Stomach (tissue), 9 donors: ENCODE data around the gene TIA1. TPM values are rescaled to one million over a fixed set of nuclear protein-coding genes. Genes with fewer than 3 reads are reported as not detected.

Experiments used
- DNase-seq, 2 donors: peaks; one replicate each; pipeline versions ENCODE4 v3.0.0 to v3.0.0-alpha.2; 2013 to 2019
- H3K27ac ChIP-seq, 5 donors: fragments of 200-600 bp in 4 of 5; sonication (generic) in 4 of 5; one replicate each; pipeline ENCODE4 v1.5.1; 2013 to 2019; ENCODE audit warnings: mild to moderate bottlenecking in 1 of 5, moderate library complexity in 1 of 5
- H3K27me3 ChIP-seq, 3 donors: fragments of 200-600 bp; sonication (generic); one replicate each; pipeline ENCODE4 v1.5.1; 2017 to 2019; ENCODE audit warnings: mixed run types in 1 of 3
- H3K36me3 ChIP-seq, 4 donors: fragments of 200-600 bp; sonication (generic); 1 replicate in 3 of 4; 2 replicates in 1 of 4; pipeline ENCODE4 v1.5.1; 2016 to 2019
- H3K4me1 ChIP-seq, 4 donors: fragments of 200-600 bp; sonication (generic); one replicate each; pipeline ENCODE4 v1.5.1; 2016 to 2019
- H3K4me3 ChIP-seq, 4 donors: fragments of 200-600 bp; sonication (generic) in 3 of 4; one replicate each; pipeline ENCODE4 v1.5.1; 2016 to 2019; ENCODE audit warnings: mild to moderate bottlenecking in 1 of 4
- H3K9me3 ChIP-seq, 4 donors: fragments of 200-600 bp; sonication (generic); one replicate each; pipeline ENCODE4 v1.5.1; 2016 to 2019
- EP300 ChIP-seq: sonication (generic); formaldehyde crosslinking; IDR thresholded peaks from one replicate; pipeline ENCODE4 v1.6.1; 2017; ENCODE audit warnings: antibody characterized with exemption
- POLR2A ChIP-seq, 4 donors: fragments of 450-650 bp; IDR thresholded peaks; one replicate each; pipeline ENCODE4 v1.6.1; 2016; ENCODE audit warnings: antibody characterized with exemption in 4 of 4, control low read depth in 2 of 4, mild to moderate bottlenecking in 1 of 4, moderate library complexity in 1 of 4
- POLR2AphosphoS5 ChIP-seq, 3 donors: sonication (generic); formaldehyde crosslinking; IDR thresholded peaks; one replicate each; pipeline ENCODE4 v1.6.1; 2016; ENCODE audit warnings: antibody characterized with exemption in 3 of 3
- WGBS, 5 donors: extraction: QIAGEN DNeasy Blood & Tissue Kit in 3 of 5; methylation state at CpG; one replicate each; pipeline versions ENCODE4 v1.1.5 to v1.1.7; 2013 to 2018; 5-methylcytosine and 5-hydroxymethylcytosine counted together
- intact Hi-C: fragments of 100-400 bp; cut with DNase I; formaldehyde crosslinking; loops from one replicate; pipeline ENCODE4 v1.15.1; 2023; ENCODE audit warnings: low total_unique reads
- polyA plus RNA-seq, 3 donors: library from polyadenylated mRNA; stranded (reverse); fragments of 200-250 nt; gene quantifications; one replicate each; pipeline ENCODE4 v1.2.3, GENCODE V29; 2013
- total RNA-seq, 5 donors: library from RNA; depleted of rRNA; stranded (reverse); fragments of >200 nt; gene quantifications; one replicate each; pipeline versions ENCODE4 v1.1.0 to v1.2.3, GENCODE V29; 2014 to 2016
- TF ChIP-seq, protein P1 (sequence below), 7 experiments: fragments of 450-650 bp in 4 of 7; fragments of 200-600 bp in 3 of 7; sonication (generic) in 3 of 7; IDR thresholded peaks; one replicate each; pipeline ENCODE4 v1.5.1; 2016 to 2019; ENCODE audit warnings: antibody characterized with exemption in 7 of 7, control low read depth in 2 of 7, mild to moderate bottlenecking in 1 of 7
- donor health status: healthy with polysubstance abuse.
- donor health status: Bipolar disorder and iron deficiency.
- donor health status: healthy.

TIA1 gene
- total and polyA plus RNA-seq, 8 donors: 7.0 to 261 (median 113) TPM

DNA sequence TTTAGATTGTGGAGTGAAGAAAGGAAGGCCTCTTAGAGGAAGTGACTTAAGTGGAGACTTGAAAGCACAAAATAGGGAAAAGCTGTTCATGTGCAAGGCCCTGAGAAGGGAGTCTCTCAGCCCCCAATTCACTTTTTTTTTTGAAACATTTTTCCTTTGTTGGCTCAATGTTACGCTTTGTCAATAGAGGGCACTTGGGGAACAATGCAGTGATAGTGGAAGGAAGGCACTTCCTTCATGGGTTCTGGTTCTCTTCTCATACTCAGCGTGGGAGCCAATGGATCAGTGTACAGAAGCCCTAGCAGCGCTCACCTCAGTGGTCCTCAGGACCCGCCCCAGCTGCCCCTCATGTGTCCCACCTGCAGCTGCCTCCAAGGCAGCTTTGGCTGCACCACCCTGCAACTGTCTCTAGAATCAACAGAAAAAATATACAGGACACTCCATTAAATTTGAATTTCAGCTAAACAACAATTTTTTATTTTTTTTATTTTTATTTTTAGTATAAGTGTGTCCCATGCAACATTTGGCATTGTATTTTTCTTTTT is 49.0 kb downstream of the TIA1 start:
- no peaks in the 10 kb centered on the region for H3K27me3 ChIP-seq
- no peak for DNase-seq
- H3K9me3 ChIP-seq: no peaks in the 10 kb centered on the region
- TF ChIP-seq POLR2AphosphoS5 (IDR thresholded peaks at IDR 0.05): no peak
- no peak for TF ChIP-seq EP300
- TF ChIP-seq, protein P1, sequence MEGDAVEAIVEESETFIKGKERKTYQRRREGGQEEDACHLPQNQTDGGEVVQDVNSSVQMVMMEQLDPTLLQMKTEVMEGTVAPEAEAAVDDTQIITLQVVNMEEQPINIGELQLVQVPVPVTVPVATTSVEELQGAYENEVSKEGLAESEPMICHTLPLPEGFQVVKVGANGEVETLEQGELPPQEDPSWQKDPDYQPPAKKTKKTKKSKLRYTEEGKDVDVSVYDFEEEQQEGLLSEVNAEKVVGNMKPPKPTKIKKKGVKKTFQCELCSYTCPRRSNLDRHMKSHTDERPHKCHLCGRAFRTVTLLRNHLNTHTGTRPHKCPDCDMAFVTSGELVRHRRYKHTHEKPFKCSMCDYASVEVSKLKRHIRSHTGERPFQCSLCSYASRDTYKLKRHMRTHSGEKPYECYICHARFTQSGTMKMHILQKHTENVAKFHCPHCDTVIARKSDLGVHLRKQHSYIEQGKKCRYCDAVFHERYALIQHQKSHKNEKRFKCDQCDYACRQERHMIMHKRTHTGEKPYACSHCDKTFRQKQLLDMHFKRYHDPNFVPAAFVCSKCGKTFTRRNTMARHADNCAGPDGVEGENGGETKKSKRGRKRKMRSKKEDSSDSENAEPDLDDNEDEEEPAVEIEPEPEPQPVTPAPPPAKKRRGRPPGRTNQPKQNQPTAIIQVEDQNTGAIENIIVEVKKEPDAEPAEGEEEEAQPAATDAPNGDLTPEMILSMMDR (IDR thresholded peaks at IDR 0.05): no peak
- TF ChIP-seq POLR2A (IDR thresholded peaks at IDR 0.05): no peak
- H3K4me3 ChIP-seq: no peak overlapping the region
- no peaks in the 10 kb centered on the region for H3K36me3 ChIP-seq
- no peak overlapping the region for H3K27ac ChIP-seq
- intact Hi-C loops: no loop called here
- peaks cover 0 to 11% (median 0%) of the 10 kb centered on the region in 4 donors for H3K4me1 ChIP-seq
- 63 to 80% (median 77%) methylated on average over 4 of the region's 4 CpGs for WGBS, 5 donors

DNA sequence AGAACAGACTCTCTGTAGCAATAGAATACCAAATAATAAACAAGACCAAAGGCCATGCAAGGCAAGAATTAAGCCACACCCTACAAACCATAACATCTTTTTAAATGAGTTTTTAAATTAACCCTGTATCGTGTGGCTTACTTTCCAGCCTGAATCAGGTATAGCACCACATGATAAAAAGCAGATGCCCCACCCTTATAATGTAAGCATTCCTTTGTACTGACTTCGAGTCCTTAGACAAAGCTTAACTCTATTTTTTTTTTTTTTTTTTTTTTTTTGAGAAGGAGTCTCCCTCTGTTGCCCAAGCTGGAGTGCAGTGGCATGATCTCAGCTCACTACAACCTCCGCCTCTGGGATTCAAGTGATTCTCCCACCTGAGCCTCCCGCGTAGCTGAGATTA is 55.9 kb downstream of the TIA1 start:
- 49 to 75% (median 63%) methylated on average over 5 of the region's 5 CpGs for WGBS, 5 donors
- Histone ChIP-seq H3K27me3 (no peaks in the 10 kb centered on the region), H3K4me1 (peaks cover 7 to 21% (median 11%) of the 10 kb centered on the region in 4 donors), H3K36me3 (no peaks in the 10 kb centered on the region), H3K9me3 (no peaks in the 10 kb centered on the region), H3K27ac (no peak overlapping the region), H3K4me3 (no peak overlapping the region)
- TF ChIP-seq, protein P1 (IDR thresholded peaks at IDR 0.05): no peak
- intact Hi-C loops: no loop called here
- DNase-seq: peak in 1 of 2 donors; percentile 31

DNA sequence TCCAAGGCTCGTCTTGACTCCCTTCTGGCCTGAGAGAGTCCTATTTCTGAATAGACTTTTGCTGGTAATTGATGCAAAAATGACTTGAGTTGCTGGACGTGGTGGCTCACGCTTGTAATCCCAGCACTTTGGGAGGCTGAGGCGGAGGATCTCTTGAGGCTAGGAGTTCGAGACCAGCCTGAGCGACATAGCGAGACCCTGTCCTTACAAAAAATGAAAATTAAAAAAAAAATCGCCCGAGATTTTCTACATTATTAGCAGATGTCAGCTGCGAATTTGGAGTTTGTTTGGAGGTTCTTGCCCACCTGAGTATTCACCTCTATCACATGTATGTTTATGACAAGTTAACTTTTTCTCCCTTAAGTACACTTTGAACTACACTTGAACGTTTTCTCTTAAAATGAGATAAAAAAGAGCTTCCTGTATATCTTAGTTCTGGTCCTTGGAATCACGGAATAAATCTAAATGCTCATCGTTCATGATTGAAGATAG is 57.1 kb downstream of the TIA1 start:
- intact Hi-C loops: no loop called here
- no peak for TF ChIP-seq EP300
- TF ChIP-seq, protein P1 (IDR thresholded peaks at IDR 0.05): no peak
- TF ChIP-seq POLR2AphosphoS5 (IDR thresholded peaks at IDR 0.05): no peak
- TF ChIP-seq POLR2A (IDR thresholded peaks at IDR 0.05): no peak
- H3K27me3 ChIP-seq: no peaks in the 10 kb centered on the region
- no peak for DNase-seq
- H3K9me3 ChIP-seq: no peaks in the 10 kb centered on the region
- peak overlapping the region; percentile 94 to 98 (median 97) for H3K27ac ChIP-seq
- WGBS, 5 donors: 64 to 69% (median 67%) methylated on average over 13 of the region's 13 CpGs
- peaks cover 7 to 21% (median 11%) of the 10 kb centered on the region in 4 donors for H3K4me1 ChIP-seq
- H3K4me3 ChIP-seq: peak overlapping the region; percentile 54 to 76 (median 63)
- H3K36me3 ChIP-seq: no peaks in the 10 kb centered on the region

DNA sequence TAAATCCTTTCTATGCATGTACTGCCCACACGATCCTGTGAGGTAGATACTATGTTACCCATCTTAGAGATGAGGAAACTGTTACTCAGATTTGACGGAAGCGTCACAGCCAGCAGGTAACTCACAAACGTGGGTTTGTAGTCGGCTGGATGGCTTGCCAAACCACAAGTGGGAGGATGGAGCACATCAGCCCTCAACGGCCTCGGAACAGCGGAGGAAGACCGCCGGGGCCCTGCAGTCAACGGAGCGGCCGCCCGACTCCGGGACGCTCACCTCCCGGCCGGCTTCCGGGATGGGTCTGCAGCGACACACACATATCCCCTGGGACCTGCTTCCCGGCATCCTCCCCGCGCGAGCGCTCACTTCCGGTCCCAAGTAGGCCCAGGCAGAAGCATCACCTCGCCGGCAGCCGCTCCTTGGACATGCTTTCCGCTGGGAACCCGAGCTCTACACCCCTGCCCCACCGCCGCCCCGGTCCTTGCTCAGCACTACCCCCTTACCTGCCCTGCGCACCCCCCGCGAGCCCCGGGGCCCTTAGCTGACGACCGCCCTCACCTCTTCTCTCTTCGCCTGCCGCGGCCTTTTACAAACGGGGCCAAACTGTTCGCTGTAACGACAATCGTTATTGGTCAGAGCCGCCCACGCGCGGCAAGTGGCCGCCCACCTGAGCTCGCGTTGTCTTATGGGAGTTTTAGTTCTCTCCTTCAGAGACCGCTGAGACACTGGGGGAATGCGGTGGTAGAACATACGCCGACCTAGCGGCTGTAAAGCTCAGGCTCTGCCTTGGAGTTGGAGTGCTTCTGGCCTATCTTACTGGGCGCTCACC is 57.8 kb downstream of the TIA1 start, which contains the start of gene C2orf42:
Gene C2orf42 (minus strand): TSS at position 602 of the 826 bp plus-strand sequence. CDS start 9,034 bp downstream, outside the sequence.
- intact Hi-C loops: no loop called here
- TF ChIP-seq, protein P1 (IDR thresholded peaks at IDR 0.05): no peak
- TF ChIP-seq POLR2A (IDR thresholded peaks at IDR 0.05) (peak in 2 of 4 donors; percentile 76 to 90), EP300 (no peak), POLR2AphosphoS5 (IDR thresholded peaks at IDR 0.05) (peak; percentile 93 to 99 (median 98))
- 0 to 1% (median 1%) methylated on average over 40 to 60 of the region's 60 CpGs for WGBS, 5 donors

More for the DNA sequence above, 57.8 kb downstream of the TIA1 start, which contains the start of gene C2orf42:
- H3K9me3 ChIP-seq: no peaks in the 10 kb centered on the region
- peaks cover 7 to 21% (median 11%) of the 10 kb centered on the region in 4 donors for H3K4me1 ChIP-seq
- H3K27ac ChIP-seq: peak within 1 kb of the TSS; percentile 94 to 98 (median 97)
- H3K4me3 ChIP-seq: peak within 1 kb of the TSS; percentile 54 to 76 (median 63)
- no peaks in the 10 kb centered on the region for H3K36me3 ChIP-seq
- no peaks in the 10 kb centered on the region for H3K27me3 ChIP-seq
- DNase-seq: peak; percentile 96 to 99
